SK-N-MC (cell line): Measurements from ENCODE around the gene REEP6.

Experiments used
- EZH2 ChIP-seq: fragments of 200-600 bp; sonication (generic); IDR thresholded peaks from one replicate; pipeline ENCODE4 v1.6.1; 2017; ENCODE audit warnings: antibody characterized with exemption
- FOXP2 ChIP-seq: optimal IDR thresholded peaks from 2 replicates; pipeline ENCODE3; 2011; ENCODE audit warnings: mild to moderate bottlenecking, moderate library complexity; ENCODE audit not compliant: insufficient read depth; ENCODE audit errors: extremely low read length, control extremely low read depth
- POLR2AphosphoS5 ChIP-seq: IDR thresholded peaks from 2 replicates; pipeline ENCODE4 v1.6.1; 2012; ENCODE audit warnings: mild to moderate bottlenecking, low read depth, low read length, borderline replicate concordance

GRCh38 chr19:1532003-1532402 lies 41.0 kb downstream of the REEP6 start:
- no peak for TF ChIP-seq POLR2AphosphoS5
- TF ChIP-seq EZH2, result no peak
- TF ChIP-seq FOXP2, result no peak
